ENCODE results near the gene SIRPA.

- TF ChIP-seq, protein P1, sequence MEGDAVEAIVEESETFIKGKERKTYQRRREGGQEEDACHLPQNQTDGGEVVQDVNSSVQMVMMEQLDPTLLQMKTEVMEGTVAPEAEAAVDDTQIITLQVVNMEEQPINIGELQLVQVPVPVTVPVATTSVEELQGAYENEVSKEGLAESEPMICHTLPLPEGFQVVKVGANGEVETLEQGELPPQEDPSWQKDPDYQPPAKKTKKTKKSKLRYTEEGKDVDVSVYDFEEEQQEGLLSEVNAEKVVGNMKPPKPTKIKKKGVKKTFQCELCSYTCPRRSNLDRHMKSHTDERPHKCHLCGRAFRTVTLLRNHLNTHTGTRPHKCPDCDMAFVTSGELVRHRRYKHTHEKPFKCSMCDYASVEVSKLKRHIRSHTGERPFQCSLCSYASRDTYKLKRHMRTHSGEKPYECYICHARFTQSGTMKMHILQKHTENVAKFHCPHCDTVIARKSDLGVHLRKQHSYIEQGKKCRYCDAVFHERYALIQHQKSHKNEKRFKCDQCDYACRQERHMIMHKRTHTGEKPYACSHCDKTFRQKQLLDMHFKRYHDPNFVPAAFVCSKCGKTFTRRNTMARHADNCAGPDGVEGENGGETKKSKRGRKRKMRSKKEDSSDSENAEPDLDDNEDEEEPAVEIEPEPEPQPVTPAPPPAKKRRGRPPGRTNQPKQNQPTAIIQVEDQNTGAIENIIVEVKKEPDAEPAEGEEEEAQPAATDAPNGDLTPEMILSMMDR (optimal IDR thresholded peaks at IDR 0.05 in 1 of 3, IDR thresholded peaks at IDR 0.05 in 1 of 3, conservative IDR thresholded peaks at IDR 0.05 in 1 of 3; ENCODE audit: extremely low read depth in 1 of 3, insufficient read depth in 2 of 3, low read length in 3 of 3): no peak
- no peak for TF ChIP-seq EZH2 (IDR thresholded peaks at IDR 0.05; ENCODE audit: low read length)
Observed at GRCh38 chr20:1953621-1954020, 58.4 kb downstream of the SIRPA start.
